DND-41 (cell line): ENCODE results near the gene MCTP1.

Experiments used
- EZH2 ChIP-seq: IDR thresholded peaks from 3 replicates; pipeline ENCODE4 v1.6.1; 2012; ENCODE audit warnings: borderline replicate concordance, low read depth, mild to moderate bottlenecking, moderate library complexity, low read length, inconsistent platforms; ENCODE audit not compliant: severe bottlenecking
- TF ChIP-seq, protein P1 (sequence below): IDR thresholded peaks from 2 replicates; pipeline ENCODE4 v1.5.1; 2012; ENCODE audit warnings: borderline replicate concordance, low read length, moderate library complexity, mild to moderate bottlenecking; ENCODE audit not compliant: poor library complexity, severe bottlenecking; ENCODE audit errors: extremely low read depth

DNA sequence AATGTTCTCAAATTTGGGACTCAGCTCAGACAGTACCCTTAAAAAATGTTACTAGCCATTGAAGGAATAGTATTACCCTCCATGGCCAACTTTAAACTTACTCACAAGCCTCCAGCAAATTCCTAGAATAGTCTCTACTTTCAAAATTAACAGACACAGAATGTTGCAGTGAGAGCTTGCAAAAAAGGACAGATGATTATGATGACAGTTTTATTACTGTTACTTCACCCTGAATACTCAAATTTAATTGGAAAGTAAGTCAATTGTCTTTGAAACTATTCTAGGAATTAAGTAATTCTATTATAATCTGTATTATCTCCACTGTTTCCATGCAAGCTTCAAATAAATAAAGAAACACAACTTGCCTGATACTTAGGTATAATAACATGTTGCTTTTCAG lies 378.1 kb downstream of the MCTP1 start:
- TF ChIP-seq EZH2: no peak
- TF ChIP-seq, protein P1, sequence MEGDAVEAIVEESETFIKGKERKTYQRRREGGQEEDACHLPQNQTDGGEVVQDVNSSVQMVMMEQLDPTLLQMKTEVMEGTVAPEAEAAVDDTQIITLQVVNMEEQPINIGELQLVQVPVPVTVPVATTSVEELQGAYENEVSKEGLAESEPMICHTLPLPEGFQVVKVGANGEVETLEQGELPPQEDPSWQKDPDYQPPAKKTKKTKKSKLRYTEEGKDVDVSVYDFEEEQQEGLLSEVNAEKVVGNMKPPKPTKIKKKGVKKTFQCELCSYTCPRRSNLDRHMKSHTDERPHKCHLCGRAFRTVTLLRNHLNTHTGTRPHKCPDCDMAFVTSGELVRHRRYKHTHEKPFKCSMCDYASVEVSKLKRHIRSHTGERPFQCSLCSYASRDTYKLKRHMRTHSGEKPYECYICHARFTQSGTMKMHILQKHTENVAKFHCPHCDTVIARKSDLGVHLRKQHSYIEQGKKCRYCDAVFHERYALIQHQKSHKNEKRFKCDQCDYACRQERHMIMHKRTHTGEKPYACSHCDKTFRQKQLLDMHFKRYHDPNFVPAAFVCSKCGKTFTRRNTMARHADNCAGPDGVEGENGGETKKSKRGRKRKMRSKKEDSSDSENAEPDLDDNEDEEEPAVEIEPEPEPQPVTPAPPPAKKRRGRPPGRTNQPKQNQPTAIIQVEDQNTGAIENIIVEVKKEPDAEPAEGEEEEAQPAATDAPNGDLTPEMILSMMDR: no peak
